Epithelial cell of esophagus (primary cell): ENCODE measurements around the gene NIT1.

Experiments used
- DNase-seq: peaks from one replicate; pipeline ENCODE4 v3.0.0; 2010; ENCODE audit warnings: low read depth
- H3K4me3 ChIP-seq: 2 replicates; pipeline ENCODE4 v1.5.1; 2011; ENCODE audit warnings: mild to moderate bottlenecking, low read length, control low read depth
- CTCF ChIP-seq: IDR thresholded peaks from 2 replicates; pipeline ENCODE4 v1.5.1; 2011; ENCODE audit warnings: low read depth, mild to moderate bottlenecking, low read length, control low read depth, inconsistent platforms; ENCODE audit not compliant: insufficient read depth; ENCODE audit errors: missing control alignments

NIT1 gene

GRCh38 chr1:161098210-161099068 lies 19.5 kb upstream of the NIT1 start, which contains the start of gene KLHDC9:
TSS of gene KLHDC9 (plus strand) at chr1:161098361. CDS start at chr1:161098536, 175 bp downstream.
- H3K4me3 ChIP-seq, result peak within 1 kb of the TSS; percentile 48
- no peak for TF ChIP-seq CTCF
- peak; percentile 68 for DNase-seq

GRCh38 chr1:161099090-161099802 lies 18.7 kb upstream of the NIT1 start:
- no peak for DNase-seq

GRCh38 chr1:161100556-161100955 lies 17.3 kb upstream of the NIT1 start:
- H3K4me3 ChIP-seq, result no peak overlapping the region
- DNase-seq, result no peak
- no peak for TF ChIP-seq CTCF

More at GRCh38 chr1:161099090-161099802, 18.7 kb upstream of the NIT1 start:
- TF ChIP-seq CTCF, result no peak
- no peak overlapping the region for H3K4me3 ChIP-seq

GRCh38 chr1:161106431-161106830 lies 11.5 kb upstream of the NIT1 start:
- TF ChIP-seq CTCF, result no peak

GRCh38 chr1:161111117-161111516 lies 6.8 kb upstream of the NIT1 start:
- H3K4me3 ChIP-seq, result no peak overlapping the region
- no peak for TF ChIP-seq CTCF
- no peak for DNase-seq

More at GRCh38 chr1:161106431-161106830, 11.5 kb upstream of the NIT1 start:
- peak; percentile 51 for DNase-seq
- H3K4me3 ChIP-seq, result no peak overlapping the region

- no peak for DNase-seq
- no peak overlapping the region for H3K4me3 ChIP-seq
These were observed 6.4 kb upstream of the NIT1 start for GRCh38 chr1:161111527-161111926.

More at GRCh38 chr1:161111527-161111926, 6.4 kb upstream of the NIT1 start:
- TF ChIP-seq CTCF, result no peak
